BJ (cell line): Measurements from ENCODE around the gene XPOT. TPM values are rescaled to one million over a fixed set of nuclear protein-coding genes. Genes with fewer than 3 reads are reported as not detected.

ENCODE experiments used
- CTCF ChIA-PET: fragments of 350-600 bp; formaldehyde crosslinking; extraction: SDS; loops from one replicate; lab custom pipeline; 2021; ENCODE audit warnings: antibody characterized with exemption, inconsistent platforms; lab: Yijun Ruan, JAX
- POLR2A ChIA-PET: fragments of 300-600 bp; sonication (Branson Sonifier 250); formaldehyde crosslinking; extraction: SDS; loops from one replicate; lab custom pipeline; 2021; ENCODE audit warnings: antibody characterized with exemption; lab: Charles Lee
- DNase-seq: peaks from one replicate; pipeline ENCODE4 v3.0.0-alpha.2; 2011; ENCODE audit warnings: low read depth
- H3K27me3 ChIP-seq: 2 replicates; pipeline ENCODE4 v1.6.0; 2011; ENCODE audit warnings: low read length; ENCODE audit not compliant: control insufficient read depth, insufficient read depth
- H3K36me3 ChIP-seq: 2 replicates; pipeline ENCODE4 v1.5.1; 2011; ENCODE audit warnings: low read length; ENCODE audit not compliant: control insufficient read depth, insufficient read depth
- H3K4me3 ChIP-seq: 2 replicates; pipeline ENCODE4 v1.5.1; 2011; ENCODE audit warnings: low read depth, mild to moderate bottlenecking, control low read depth, low read length
- polyA plus RNA-seq: library from polyadenylated mRNA; depleted of rRNA; stranded (reverse); fragments of >200 nt; gene quantifications from 2 replicates; pipeline ENCODE4 v1.2.3, GENCODE V29; 2011
- TF ChIP-seq, protein P1 (sequence below): IDR thresholded peaks from 2 replicates; pipeline ENCODE4 v1.5.1; 2011; ENCODE audit warnings: low read depth, mild to moderate bottlenecking, control low read depth, inconsistent platforms, low read length, moderate library complexity; ENCODE audit not compliant: insufficient read depth

XPOT gene
- polyA plus RNA-seq, 1 experiment, result 77.4 TPM

DNA sequence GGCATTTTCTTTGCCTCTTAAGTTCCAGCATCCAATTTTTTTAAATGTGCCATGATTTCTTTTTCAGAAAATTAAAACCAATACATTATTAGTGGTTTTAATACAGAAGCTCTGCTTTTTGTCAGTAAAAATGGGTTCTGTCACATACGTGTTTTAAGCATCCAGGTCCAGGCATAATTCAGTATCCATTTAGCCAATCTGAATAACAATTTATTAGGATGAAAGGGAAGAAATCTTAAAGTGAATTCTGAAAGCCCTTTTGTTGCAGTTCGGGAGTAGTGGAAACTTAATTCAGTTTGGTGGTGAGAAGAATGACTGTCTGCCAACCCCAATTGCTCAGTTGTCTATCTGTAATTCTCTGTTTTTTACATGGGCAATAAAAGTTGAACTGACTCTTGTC is 7.2 kb downstream of the XPOT start:
- CTCF ChIA-PET, result interaction anchor here (1.0 kb wide), 1 partner anchor 284 kb away, joined by 3 read pairs; no protein-coding TSS in a partner anchor
- DNase-seq, result no peak
- TF ChIP-seq, protein P1, sequence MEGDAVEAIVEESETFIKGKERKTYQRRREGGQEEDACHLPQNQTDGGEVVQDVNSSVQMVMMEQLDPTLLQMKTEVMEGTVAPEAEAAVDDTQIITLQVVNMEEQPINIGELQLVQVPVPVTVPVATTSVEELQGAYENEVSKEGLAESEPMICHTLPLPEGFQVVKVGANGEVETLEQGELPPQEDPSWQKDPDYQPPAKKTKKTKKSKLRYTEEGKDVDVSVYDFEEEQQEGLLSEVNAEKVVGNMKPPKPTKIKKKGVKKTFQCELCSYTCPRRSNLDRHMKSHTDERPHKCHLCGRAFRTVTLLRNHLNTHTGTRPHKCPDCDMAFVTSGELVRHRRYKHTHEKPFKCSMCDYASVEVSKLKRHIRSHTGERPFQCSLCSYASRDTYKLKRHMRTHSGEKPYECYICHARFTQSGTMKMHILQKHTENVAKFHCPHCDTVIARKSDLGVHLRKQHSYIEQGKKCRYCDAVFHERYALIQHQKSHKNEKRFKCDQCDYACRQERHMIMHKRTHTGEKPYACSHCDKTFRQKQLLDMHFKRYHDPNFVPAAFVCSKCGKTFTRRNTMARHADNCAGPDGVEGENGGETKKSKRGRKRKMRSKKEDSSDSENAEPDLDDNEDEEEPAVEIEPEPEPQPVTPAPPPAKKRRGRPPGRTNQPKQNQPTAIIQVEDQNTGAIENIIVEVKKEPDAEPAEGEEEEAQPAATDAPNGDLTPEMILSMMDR, result no peak
- POLR2A ChIA-PET, result no interaction called here
- H3K27me3 ChIP-seq, result no peaks in the 10 kb centered on the region
- H3K36me3 ChIP-seq, result peaks cover 19% of the 10 kb centered on the region
- no peak overlapping the region for H3K4me3 ChIP-seq

DNA sequence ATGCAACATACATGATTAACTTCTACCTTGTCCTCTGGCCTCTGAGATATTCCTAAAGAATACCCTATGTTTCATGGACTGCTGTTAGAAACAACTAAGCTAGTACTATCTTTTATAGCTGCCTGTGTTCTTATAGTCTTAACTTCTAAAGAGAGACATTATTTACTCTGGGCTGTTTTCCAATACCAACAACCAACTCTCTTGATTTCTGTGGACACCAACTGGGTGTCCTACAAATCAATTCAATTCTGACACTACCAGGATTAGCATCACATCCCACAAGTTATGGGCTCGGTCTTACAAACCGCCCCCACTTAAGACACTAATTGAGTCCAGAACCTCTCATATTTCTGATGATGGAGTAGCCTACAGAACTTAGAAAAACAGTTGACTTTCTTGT is 8.3 kb downstream of the XPOT start:
- POLR2A ChIA-PET, result no interaction called here
- Histone ChIP-seq H3K4me3 (no peak overlapping the region), H3K36me3 (peaks cover 25% of the 10 kb centered on the region), H3K27me3 (no peaks in the 10 kb centered on the region)
- DNase-seq, result no peak
- CTCF ChIA-PET, result no interaction called here
- TF ChIP-seq, protein P1, result no peak

DNA sequence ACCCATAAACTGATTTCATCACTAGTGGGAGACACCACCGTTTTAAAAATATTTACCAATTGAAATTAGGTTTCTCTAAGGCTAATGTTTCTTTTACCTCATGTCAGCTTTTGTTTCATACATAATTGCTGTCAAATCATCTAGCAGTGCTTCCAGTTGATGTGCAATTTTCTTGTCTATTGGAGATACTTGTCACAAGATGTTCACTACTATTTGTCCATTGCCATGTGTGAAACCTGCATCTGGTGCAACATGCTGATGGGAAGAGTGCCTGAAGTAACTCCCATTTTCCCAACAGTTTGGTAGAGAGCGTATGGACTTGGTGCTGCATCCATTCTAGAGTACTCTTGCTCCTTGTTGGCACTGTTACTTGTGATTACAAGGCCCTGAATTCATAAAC is 9.7 kb downstream of the XPOT start:
- ChIA-PET POLR2A (no interaction called here), CTCF (no interaction called here)
- Histone ChIP-seq H3K4me3 (no peak overlapping the region), H3K36me3 (peaks cover 30% of the 10 kb centered on the region), H3K27me3 (no peaks in the 10 kb centered on the region)
- TF ChIP-seq, protein P1, result no peak
- DNase-seq, result no peak

DNA sequence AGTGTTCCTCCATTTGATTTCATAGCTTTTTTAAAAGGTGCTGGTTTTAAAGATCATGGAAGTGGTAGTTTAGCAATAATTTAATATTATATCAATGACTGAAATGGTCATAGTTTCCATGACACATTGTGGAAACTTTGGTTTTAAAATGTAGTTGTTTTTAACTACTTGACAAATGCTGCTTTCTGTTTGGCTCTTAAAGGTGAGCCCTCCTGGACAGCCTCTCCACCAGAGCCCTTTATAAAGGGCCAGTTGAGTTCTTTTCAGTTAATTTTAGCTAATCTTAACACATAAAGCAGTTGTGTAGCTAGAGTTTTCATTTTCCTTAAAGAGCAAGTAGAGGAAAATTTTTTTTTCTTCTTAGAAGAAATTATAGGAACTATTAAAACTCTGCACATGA is 14.0 kb downstream of the XPOT start:
- Histone ChIP-seq H3K27me3 (no peaks in the 10 kb centered on the region), H3K4me3 (no peak overlapping the region), H3K36me3 (peaks cover 27% of the 10 kb centered on the region)
- no peak for DNase-seq
- TF ChIP-seq, protein P1, result no peak
- POLR2A ChIA-PET, result no interaction called here
- CTCF ChIA-PET, result no interaction called here

DNA sequence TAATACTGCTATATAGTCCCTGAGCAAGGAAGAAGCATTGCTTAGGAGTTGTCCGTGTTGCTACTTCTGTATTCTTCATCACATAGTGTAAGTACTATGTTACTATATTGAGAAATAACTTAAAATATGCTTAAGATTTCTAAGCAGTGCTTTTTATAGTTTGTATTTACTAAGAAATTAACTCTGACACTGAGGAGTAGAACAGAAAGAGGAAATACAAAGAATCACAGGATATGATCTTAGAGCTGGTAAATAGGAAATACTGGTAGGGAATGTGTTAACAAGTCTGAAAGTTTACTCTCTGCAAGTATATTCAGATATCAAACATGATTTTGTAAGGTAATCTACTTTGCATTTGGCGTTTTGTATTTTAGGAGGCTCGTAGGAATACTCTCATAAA is 15.5 kb downstream of the XPOT start:
- TF ChIP-seq, protein P1, result no peak
- H3K4me3 ChIP-seq, result no peak overlapping the region
- ChIA-PET CTCF (no interaction called here), POLR2A (no interaction called here)
- no peaks in the 10 kb centered on the region for H3K27me3 ChIP-seq
- DNase-seq, result no peak
- H3K36me3 ChIP-seq, result peaks cover 28% of the 10 kb centered on the region
